ENCODE data around the gene PGGT1B. TPM values are rescaled to one million over a fixed set of nuclear protein-coding genes. Genes with fewer than 3 reads are reported as not detected.

The PGGT1B gene
- total and polyA plus RNA-seq, 9 of the 15 experiments (the other 6 are each of a cell fraction or from before 2014, with no cell fraction given) = 5.3 to 33.7 (median 19.8) TPM

- TF ChIP-seq IRF1 (CRISPR knock-in tag; IDR thresholded peaks at IDR 0.05; ENCODE audit: borderline replicate concordance) (0 out of 2 replicates have a peak, but pooled peaks have one; percentile 47), TOE1 (IDR thresholded peaks at IDR 0.05; ENCODE audit: borderline replicate concordance) (0 out of 2 replicates have a peak, but pooled peaks have one; percentile 19), TOE1 (CRISPR knock-in tag; IDR thresholded peaks at IDR 0.05; ENCODE audit: borderline replicate concordance, low read depth) (no peak), SETDB1 (IDR thresholded peaks at IDR 0.05; ENCODE audit: low read length) (no peak), ZNF592 (IDR thresholded peaks at IDR 0.05) (no peak), DLX4 (CRISPR knock-in tag; IDR thresholded peaks at IDR 0.05) (no peak), ZBED1 (IDR thresholded peaks at IDR 0.05) (no peak), DMBX1 (CRISPR knock-in tag; IDR thresholded peaks at IDR 0.05; ENCODE audit: borderline replicate concordance) (no peak), KLF1 (tag; IDR thresholded peaks at IDR 0.05) (no peak), FOXA1 (IDR thresholded peaks at IDR 0.05; ENCODE audit: borderline replicate concordance) (no peak), ZNF3 (CRISPR knock-in tag; IDR thresholded peaks at IDR 0.05) (no peak), TCF7 (IDR thresholded peaks at IDR 0.05; ENCODE audit: borderline replicate concordance) (no peak), TAF9B (IDR thresholded peaks at IDR 0.05; ENCODE audit: partially characterized antibody) (no peak), ZFP1 (CRISPR knock-in tag; IDR thresholded peaks at IDR 0.05) (no peak), ILK (tag; IDR thresholded peaks at IDR 0.05; ENCODE audit: borderline replicate concordance, low read depth) (no peak), RREB1 (CRISPR knock-in tag; IDR thresholded peaks at IDR 0.05) (no peak), SLC30A9 (CRISPR knock-in tag; IDR thresholded peaks at IDR 0.05) (no peak), MEIS2 (IDR thresholded peaks at IDR 0.05; ENCODE audit: partially characterized antibody) (no peak)
Observed at GRCh38 chr5:115169487-115170133, 93.1 kb downstream of the PGGT1B start, which contains the start of gene TRIM36 (continued).
